Transverse colon (tissue), 3 donors: ENCODE data around the gene VAV2.

Experiments
- CTCF ChIP-seq, 5 experiments: fragments of 200-600 bp in 3 of 5; fragments of 450-650 bp in 2 of 5; sonication (generic) in 3 of 5; IDR thresholded peaks; 1 replicate in 2 of 5; 2 replicates in 3 of 5; pipeline ENCODE4 v1.5.1; 2016 to 2017; ENCODE audit warnings: antibody characterized with exemption in 5 of 5, inconsistent platforms in 3 of 5, mild to moderate bottlenecking in 2 of 5, moderate library complexity in 1 of 5
- POLR2A ChIP-seq: fragments of 450-650 bp; IDR thresholded peaks from one replicate; pipeline ENCODE4 v1.6.1; 2016; ENCODE audit warnings: antibody characterized with exemption, mild to moderate bottlenecking, moderate library complexity

GRCh38 chr9:133718563-133719315, 273.4 kb downstream of the VAV2 start:
- TF ChIP-seq CTCF (IDR thresholded peaks at IDR 0.05) (no peak), POLR2A (no peak)
